Measurements from ENCODE around the gene CALY. TPM values are rescaled to one million over a fixed set of nuclear protein-coding genes. Genes with fewer than 3 reads are reported as not detected.

Gene CALY

Small RNA genes lying within 50 kb of the gene (small RNA-seq; reads per million reads assigned to genes)
- gene AL360181.4 (ENCODE audit: low read depth): not detected
- not detected for gene BANF1P2 (ENCODE audit: low read depth)
- gene MIR3944 (ENCODE audit: low read depth): 1.4 reads per million
